H1 (cell line): ENCODE results near the gene SIM2. TPM values are rescaled to one million over a fixed set of nuclear protein-coding genes. Genes with fewer than 3 reads are reported as not detected.

Experiments
- CTCF ChIA-PET: fragments of 300-600 bp; sonication (Branson Sonifier 250); formaldehyde crosslinking; loops from one replicate; lab custom pipeline; 2021; ENCODE audit not compliant: partially characterized antibody; lab: Charles Lee
- POLR2A ChIA-PET: fragments of 300-600 bp; sonication (Branson Sonifier 250); formaldehyde crosslinking; loops from one replicate; lab custom pipeline; 2021; ENCODE audit warnings: inconsistent platforms; ENCODE audit not compliant: partially characterized antibody; lab: Charles Lee
- DNase-seq, 2 experiments: peaks; one replicate each; pipeline versions ENCODE4 v3.0.0 to v3.0.0-alpha.2; 2010 to 2022; ENCODE audit warnings: low spot score in 2 of 2, low read depth in 1 of 2, mixed read lengths in 1 of 2
- FAIRE-seq: peaks from 2 replicates; lab custom pipeline; 2011; peaks lifted over from hg19 to GRCh38; lab: Jason Lieb, UNC
- H2AFZ ChIP-seq: 2 replicates; pipeline ENCODE4 v1.8.1; 2012; ENCODE audit warnings: low read length, inconsistent platforms
- H2AK5ac ChIP-seq: 2 replicates; pipeline ENCODE4 v1.6.1; 2013; ENCODE audit warnings: low read depth, low read length
- H2BK120ac ChIP-seq: replicated peaks from 2 replicates; pipeline ENCODE3; 2013; ENCODE audit warnings: low read depth, low read length, inconsistent platforms
- H2BK12ac ChIP-seq: 2 replicates; pipeline ENCODE4 v1.6.1; 2013; ENCODE audit warnings: low read depth, low read length
- H2BK15ac ChIP-seq: 2 replicates; pipeline ENCODE4 v1.6.1; 2013; ENCODE audit warnings: low read length
- H2BK20ac ChIP-seq: 2 replicates; pipeline ENCODE4 v1.6.1; 2013; ENCODE audit warnings: low read length
- H2BK5ac ChIP-seq: 2 replicates; pipeline ENCODE4 v1.6.1; 2013; ENCODE audit warnings: low read depth, low read length
- H3K14ac ChIP-seq: 2 replicates; pipeline ENCODE4 v1.6.1; 2013; ENCODE audit warnings: inconsistent platforms; ENCODE audit not compliant: insufficient read length
- H3K18ac ChIP-seq: 2 replicates; pipeline ENCODE4 v1.6.1; 2013; ENCODE audit warnings: low read length; ENCODE audit errors: extremely low read depth
- H3K23ac ChIP-seq: 2 replicates; pipeline ENCODE4 v1.6.1; 2013; ENCODE audit warnings: inconsistent platforms; ENCODE audit not compliant: insufficient read length
- H3K23me2 ChIP-seq: 2 replicates; pipeline ENCODE4 v1.6.1; 2013; ENCODE audit warnings: low read depth, low read length
- H3K27ac ChIP-seq: 2 replicates; pipeline ENCODE4 v1.6.1; 2011; ENCODE audit warnings: low read depth, low read length, inconsistent platforms
- H3K27me3 ChIP-seq, 4 experiments: replicated peaks in 1 of 4; 1 replicate in 1 of 4; 2 replicates in 3 of 4; pipeline versions ENCODE4 v1.6.1 to v1.8.1; 2011 to 2013; ENCODE audit warnings: low read length in 3 of 4, mild to moderate bottlenecking in 3 of 4, inconsistent platforms in 2 of 4, mixed read lengths in 2 of 4, moderate library complexity in 1 of 4; ENCODE audit not compliant: control insufficient read depth in 3 of 4, insufficient read depth in 3 of 4; ENCODE audit errors: extremely low read depth in 1 of 4
- H3K36me3 ChIP-seq, 4 experiments: 2 replicates each; pipeline versions ENCODE4 v1.6.1 to v1.8.1; 2011 to 2013; ENCODE audit warnings: mild to moderate bottlenecking in 4 of 4, low read length in 3 of 4, moderate library complexity in 2 of 4, control low read depth in 1 of 4, inconsistent platforms in 1 of 4; ENCODE audit not compliant: insufficient read depth in 4 of 4, control insufficient read depth in 2 of 4
- H3K4ac ChIP-seq: replicated peaks from 2 replicates; pipeline ENCODE3; 2013; ENCODE audit warnings: low read length, low read depth, mixed read lengths, inconsistent platforms; ENCODE audit not compliant: insufficient read length
- H3K4me1 ChIP-seq, 4 experiments: replicated peaks in 1 of 4; 1 replicate in 1 of 4; 2 replicates in 3 of 4; pipeline versions ENCODE4 v1.6.1 to v1.8.1; 2011 to 2013; ENCODE audit warnings: low read length in 3 of 4, inconsistent platforms in 2 of 4, mixed read lengths in 1 of 4; ENCODE audit not compliant: insufficient read depth in 4 of 4, control insufficient read depth in 3 of 4
- H3K4me2 ChIP-seq, 2 experiments: 2 replicates each; pipeline versions ENCODE4 v1.6.1 to v1.8.1; 2011 to 2013; ENCODE audit warnings: low read depth in 2 of 2, low read length in 2 of 2, control low read depth in 1 of 2, inconsistent platforms in 1 of 2, mild to moderate bottlenecking in 1 of 2; ENCODE audit not compliant: insufficient read depth in 1 of 2
- H3K4me3 ChIP-seq, 4 experiments: fragments of 200-600, 300-600 bp in 1 of 4; sonication (generic), shearing (Covaris generic), sonication (Bioruptor Twin) in 1 of 4; 2 replicates each; pipeline versions ENCODE4 v1.5.1 to v1.8.1; 2011 to 2016; ENCODE audit warnings: low read length in 4 of 4, low read depth in 3 of 4, control low read depth in 2 of 4, inconsistent platforms in 2 of 4, mild to moderate bottlenecking in 2 of 4, mixed read lengths in 1 of 4, moderate library complexity in 1 of 4; ENCODE audit not compliant: insufficient read depth in 2 of 4; ENCODE audit errors: extremely low read depth in 1 of 4
- H3K56ac ChIP-seq: replicated peaks from 2 replicates; pipeline ENCODE3; 2013; ENCODE audit warnings: low read depth, mild to moderate bottlenecking, mixed read lengths, low read length, inconsistent platforms; ENCODE audit not compliant: insufficient read length
- H3K79me1 ChIP-seq: 2 replicates; pipeline ENCODE4 v1.6.1; 2013; ENCODE audit warnings: low read depth, low read length, control low read depth
- H3K79me2 ChIP-seq, 2 experiments: 2 replicates each; pipeline versions ENCODE4 v1.6.1 to v1.8.1; 2012 to 2013; ENCODE audit warnings: low read length in 2 of 2, mild to moderate bottlenecking in 2 of 2, inconsistent platforms in 1 of 2; ENCODE audit not compliant: insufficient read depth in 2 of 2, control insufficient read depth in 1 of 2
- H3K9ac ChIP-seq, 4 experiments: replicated peaks in 1 of 4; 1 replicate in 1 of 4; 2 replicates in 3 of 4; pipeline versions ENCODE4 v1.6.1 to v1.8.1; 2011 to 2013; ENCODE audit warnings: low read depth in 3 of 4, low read length in 3 of 4, control low read depth in 2 of 4, mild to moderate bottlenecking in 2 of 4, moderate library complexity in 2 of 4, inconsistent platforms in 1 of 4; ENCODE audit errors: extremely low read depth in 1 of 4
- H3K9me3 ChIP-seq, 2 experiments: 2 replicates each; pipeline versions ENCODE4 v1.6.1 to v1.8.1; 2012 to 2013; ENCODE audit warnings: mild to moderate bottlenecking in 2 of 2, moderate library complexity in 2 of 2, control low read depth in 1 of 2, inconsistent platforms in 1 of 2, low read depth in 1 of 2, low read length in 1 of 2, mixed read lengths in 1 of 2; ENCODE audit not compliant: insufficient read depth in 2 of 2
- H4K20me1 ChIP-seq, 2 experiments: replicated peaks in 1 of 2; 2 replicates each; pipeline versions ENCODE3 to v1.8.1; 2011 to 2013; ENCODE audit warnings: inconsistent platforms in 2 of 2, low read length in 2 of 2, mild to moderate bottlenecking in 1 of 2; ENCODE audit not compliant: insufficient read depth in 2 of 2, control insufficient read depth in 1 of 2
- H4K5ac ChIP-seq: 2 replicates; pipeline ENCODE4 v1.6.1; 2013; ENCODE audit warnings: low read length, low read depth, mixed read lengths, inconsistent platforms; ENCODE audit not compliant: insufficient read length
- H4K8ac ChIP-seq: 2 replicates; pipeline ENCODE4 v1.8.0; 2013; ENCODE audit warnings: mild to moderate bottlenecking, moderate library complexity, low read length, inconsistent platforms; ENCODE audit not compliant: insufficient read depth; ENCODE audit errors: extremely low read depth
- H4K91ac ChIP-seq: replicated peaks from 2 replicates; pipeline ENCODE3; 2013; ENCODE audit warnings: low read length, mixed read lengths, inconsistent platforms; ENCODE audit not compliant: insufficient read length
- CBX5 ChIP-seq: fragments of 300-800, 300-1000 bp; sonication (generic); IDR thresholded peaks from 2 replicates; pipeline ENCODE4 v1.7.1; 2016; ENCODE audit warnings: antibody characterized with exemption, low read length, low read depth
- CBX8 ChIP-seq: fragments of 300-800, 300-1000 bp; sonication (generic); IDR thresholded peaks from 2 replicates; pipeline ENCODE4 v1.7.1; 2016; ENCODE audit warnings: low read depth, low read length, borderline replicate concordance
- EZH2 ChIP-seq: fragments of 200-600 bp; sonication (generic); IDR thresholded peaks from 2 replicates; pipeline ENCODE4 v1.7.1; 2012; ENCODE audit warnings: low read depth, mild to moderate bottlenecking, moderate library complexity, low read length, inconsistent platforms; ENCODE audit not compliant: severe bottlenecking
- RNF2 ChIP-seq: fragments of 200-900, 300-1000 bp; sonication (generic); IDR thresholded peaks from 2 replicates; pipeline ENCODE4 v1.7.1; 2016; ENCODE audit warnings: borderline replicate concordance, low read depth, mild to moderate bottlenecking, antibody characterized with exemption, low read length; ENCODE audit not compliant: poor library complexity, severe bottlenecking; ENCODE audit errors: missing control alignments
- SIN3A ChIP-seq, 2 experiments: IDR thresholded peaks in 1 of 2; conservative IDR thresholded peaks in 1 of 2; 2 replicates each; pipeline ENCODE4 v1.6.1; 2011 to 2012; ENCODE audit warnings: low read length in 2 of 2, improper control_type of control experiment in 1 of 2, low read depth in 1 of 2, mild to moderate bottlenecking in 1 of 2
- SUZ12 ChIP-seq: fragments of 200-600 bp; sonication (generic); IDR thresholded peaks from 2 replicates; pipeline ENCODE4 v1.6.1; 2012; ENCODE audit warnings: mild to moderate bottlenecking, inconsistent platforms, low read length, moderate library complexity, mixed read lengths
- TAF1 ChIP-seq: IDR thresholded peaks from 2 replicates; pipeline ENCODE4 v1.6.1; 2011; ENCODE audit warnings: mild to moderate bottlenecking, low read depth, low read length
- WGBS, 2 experiments: shearing (Covaris generic) in 1 of 2; methylation state at CpG; one replicate each; pipeline versions ENCODE4 v1.1.6 to v1.1.7; 2013 to 2015; ENCODE audit warnings: low lambda C conversion rate in 2 of 2, mixed read lengths in 2 of 2, inconsistent platforms in 1 of 2, low coverage in 1 of 2, missing lambda C conversion rate in 1 of 2; ENCODE audit not compliant: insufficient replicate concordance in 2 of 2, insufficient coverage in 1 of 2, insufficient read length in 1 of 2; ENCODE audit errors: extremely low coverage in 1 of 2, missing lambda C conversion rate in 1 of 2; 5-methylcytosine and 5-hydroxymethylcytosine counted together
- polyA plus RNA-seq, 7 experiments: library from polyadenylated mRNA; depleted of rRNA in 3 of 7; stranded (reverse) in 5 of 7; unstranded in 2 of 7; fragments of >200 nt in 5 of 7; fragments of 200-250 nt in 2 of 7; gene quantifications; 1 replicate in 5 of 7; 2 replicates in 1 of 7; 4 replicates in 1 of 7; pipeline versions ENCODE4 v1.2.1 to v1.2.3, GENCODE V29; 2011 to 2013; ENCODE audit warnings: missing spikeins in 2 of 7, mixed read lengths in 2 of 7
- total RNA-seq: library from RNA; stranded (reverse); fragmentation: NEBNext Ultra II Directional; extraction: Animal tissue kit (Norgen Biotek cat#: 25700); gene quantifications from 2 replicates; pipeline ENCODE4 v1.2.1, GENCODE V29; 2021

SIM2 gene
- total and polyA plus RNA-seq, 2 of the 8 experiments (the other 6 are each of a cell fraction or from before 2014, with no cell fraction given) = 0.05 to 0.26 TPM

DNA sequence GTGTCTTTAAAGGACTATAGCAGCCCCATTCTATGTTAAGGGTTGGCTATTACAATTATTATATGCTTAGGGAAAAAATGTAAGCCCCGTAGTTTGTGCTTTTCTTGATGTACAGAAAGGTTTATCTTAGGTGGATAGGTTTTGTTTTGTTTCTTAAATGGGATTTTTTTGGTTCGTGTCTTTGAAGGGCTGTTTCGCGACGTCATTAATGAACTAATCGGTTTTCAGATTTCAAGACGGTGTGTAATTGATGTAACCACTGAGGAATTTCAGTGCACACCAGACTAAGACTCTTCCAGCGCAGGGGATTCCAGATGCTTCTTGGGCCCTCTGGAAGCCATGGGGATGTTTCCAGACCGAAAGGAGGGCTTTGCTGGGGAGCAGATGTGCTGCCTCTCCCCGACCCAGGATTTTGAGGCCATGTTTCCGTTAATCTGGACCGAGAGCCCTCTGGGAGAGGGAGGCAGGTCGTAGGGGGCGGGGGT lies 4.8 kb upstream of the SIM2 start:
- POLR2A ChIA-PET = interaction anchor here (1.3 to 1.4 kb wide), 3 partner anchors 14 to 17 kb away, joined by 3 to 6 read pairs (median 3); no protein-coding TSS in a partner anchor
- no peak for DNase-seq
- no peak overlapping the region for H3K27ac ChIP-seq

More for the DNA sequence above, 4.8 kb upstream of the SIM2 start:
- H3K4me1 ChIP-seq = peaks cover 5 to 39% (median 26%) of the 10 kb centered on the region in 4 experiments
- H2BK12ac ChIP-seq = no peak overlapping the region
- H2BK120ac ChIP-seq = no peak overlapping the region
- no peak overlapping the region for H2BK15ac ChIP-seq
- peaks cover 0 to 3% (median 0%) of the 10 kb centered on the region in 4 experiments; a peak in 1 of 8 replicates for H3K36me3 ChIP-seq
- no peak overlapping the region for H3K18ac ChIP-seq
- H4K20me1 ChIP-seq = peaks cover 21 to 28% of the 10 kb centered on the region in 2 experiments
- TF ChIP-seq EZH2 (peak; percentile 72), SUZ12 (peak; percentile 79; the same call in 1 of the 2 replicates), CBX8 (peak; percentile 75; the same call in 1 of the 2 replicates), RNF2 (peak; percentile 63), TAF1 (no peak), CBX5 (no peak), SIN3A (conservative IDR thresholded peaks at IDR 0.05 in 1 of 2, IDR thresholded peaks at IDR 0.05 in 1 of 2; ENCODE audit: low read depth in 1 of 2, low read length in 2 of 2) (no peak)
- TF ChIP-seq, all 59 proteins: peak for 4
- no peak overlapping the region for H4K8ac ChIP-seq
- no peak overlapping the region for H3K23ac ChIP-seq
- peak overlapping the region in 1 of 4 experiments; percentile 54; a peak in 2 of 8 replicates for H3K4me3 ChIP-seq
- no peaks in the 10 kb centered on the region for H3K79me2 ChIP-seq
- H3K27me3 ChIP-seq = peaks cover 95 to 100% (median 99%) of the 10 kb centered on the region in 4 experiments
- peaks cover 6% of the 10 kb centered on the region; the same call in 1 of the 2 replicates for H3K23me2 ChIP-seq
- no peak overlapping the region for H2BK20ac ChIP-seq
- no peak overlapping the region for H3K9ac ChIP-seq
- peak overlapping the region; percentile 42 to 58; a peak in 2 of 4 replicates for H3K4me2 ChIP-seq
- no peak overlapping the region for H4K91ac ChIP-seq
- H3K56ac ChIP-seq = no peak overlapping the region
- WGBS, 2 experiments = 8% methylated on average over 12 of the region's 14 CpGs; no CpG with 5 or more reads in 1 of the 2 experiments
- H2AFZ ChIP-seq = no peak overlapping the region
- CTCF ChIA-PET = interaction anchor here (1.0 to 3.3 kb wide), 8 partner anchors 9 to 233 kb away, joined by 3 to 19 read pairs (median 7); no protein-coding TSS in a partner anchor
- no peak overlapping the region for H4K5ac ChIP-seq
- H3K4ac ChIP-seq = no peak overlapping the region
- no peak overlapping the region for H2BK5ac ChIP-seq
- no peak overlapping the region for H2AK5ac ChIP-seq
- H3K9me3 ChIP-seq = no peaks in the 10 kb centered on the region
- H3K79me1 ChIP-seq = no peaks in the 10 kb centered on the region
- no peak overlapping the region for H3K14ac ChIP-seq
- no peak for FAIRE-seq
